Erythroblast (primary cell): ENCODE results near the gene ABCC9.

ENCODE experiments used
- GATA1 ChIP-seq: IDR thresholded peaks from 2 replicates; pipeline ENCODE4 v1.6.1; 2011; ENCODE audit warnings: low read depth, mild to moderate bottlenecking, control low read depth, low read length, moderate library complexity
- POLR2A ChIP-seq: IDR thresholded peaks from 2 replicates; pipeline ENCODE4 v1.6.1; 2011; ENCODE audit warnings: mild to moderate bottlenecking, low read length

- TF ChIP-seq POLR2A (no peak), GATA1 (no peak)
Measured at GRCh38 chr12:21813751-21814150, 127.5 kb downstream of the ABCC9 start.
